UCSD-AML1 (cell line): Measurements from ENCODE around the gene ZNF775.

Source experiments
- DNase-seq: peaks from one replicate; lab custom pipeline; 2025; ENCODE audit not compliant: unreplicated experiment; lab: John Stamatoyannopoulos, UW

The ZNF775 gene

DNA sequence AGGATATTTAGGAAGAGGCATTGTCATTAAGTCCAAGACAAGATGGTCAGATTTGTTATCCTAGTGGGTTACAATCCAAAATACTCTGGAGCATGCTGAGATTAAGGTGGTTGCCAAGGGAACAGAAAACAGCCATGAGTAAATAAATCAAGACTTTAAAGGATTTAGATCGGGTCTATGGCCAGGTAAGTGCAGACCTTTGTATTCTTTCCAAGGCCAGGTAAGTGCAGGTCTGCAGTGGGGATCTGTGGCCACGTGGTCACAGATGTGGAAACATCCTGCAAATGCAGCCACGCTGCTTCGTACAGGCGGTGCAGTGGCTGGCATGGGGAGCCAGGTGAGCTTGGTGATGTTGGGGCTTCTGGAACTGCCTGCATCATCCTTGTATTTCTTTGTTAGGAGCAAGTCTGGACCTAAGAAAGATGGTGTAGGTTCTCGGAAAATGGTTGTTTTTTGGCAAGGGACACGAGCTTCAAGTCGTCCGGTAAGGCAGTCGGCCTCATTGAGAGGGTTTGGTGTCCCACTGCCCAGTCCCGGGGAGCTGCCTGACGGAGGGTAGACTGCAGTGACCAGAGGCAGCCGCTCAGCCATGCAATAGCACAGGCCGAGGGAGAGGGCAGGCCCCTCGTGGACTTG is 21.8 kb downstream of the ZNF775 start:
- DNase-seq = no peak

GRCh38 chr7:150401424-150401790 is 22.3 kb downstream of the ZNF775 start:
- DNase-seq = no peak

DNA sequence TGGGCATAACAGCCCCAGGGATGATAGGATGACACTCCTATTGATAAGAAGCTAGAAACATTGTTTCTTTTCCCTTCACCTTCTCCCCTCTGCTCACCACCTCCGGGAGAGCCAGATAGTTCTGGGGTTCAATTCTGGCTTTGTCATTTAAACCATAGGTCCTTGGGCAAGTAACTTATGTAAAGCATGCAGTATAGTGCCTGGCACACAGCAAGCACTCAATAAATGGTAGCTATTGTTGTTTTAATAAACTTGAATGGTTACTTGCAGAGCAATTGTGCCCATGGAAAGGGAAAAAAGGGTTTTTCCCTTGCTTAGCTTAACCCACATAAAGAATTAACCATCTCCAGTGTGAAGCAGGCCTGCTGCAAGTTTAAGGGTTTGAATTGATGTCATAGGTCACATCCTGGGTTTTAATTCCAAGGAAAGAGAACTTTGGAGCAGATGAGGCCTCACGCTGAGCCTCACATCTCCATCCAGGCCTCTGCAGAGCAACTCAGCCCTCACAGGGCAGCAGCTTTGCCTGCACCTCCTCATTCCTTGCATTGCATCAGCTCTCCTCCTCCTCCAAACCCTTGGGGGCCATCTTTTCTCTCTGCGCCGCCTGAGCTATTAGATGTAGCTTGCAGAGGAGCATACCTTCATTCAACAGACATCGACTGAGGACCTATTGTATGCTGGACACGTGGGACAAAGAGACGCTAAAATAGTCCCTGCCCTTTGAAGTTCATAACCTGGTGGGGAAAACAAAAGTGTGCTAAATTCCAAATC is 22.9 kb downstream of the ZNF775 start:
- DNase-seq = no peak

- no peak for DNase-seq
Measured at GRCh38 chr7:150402671-150403321, 23.7 kb downstream of the ZNF775 start.

DNA sequence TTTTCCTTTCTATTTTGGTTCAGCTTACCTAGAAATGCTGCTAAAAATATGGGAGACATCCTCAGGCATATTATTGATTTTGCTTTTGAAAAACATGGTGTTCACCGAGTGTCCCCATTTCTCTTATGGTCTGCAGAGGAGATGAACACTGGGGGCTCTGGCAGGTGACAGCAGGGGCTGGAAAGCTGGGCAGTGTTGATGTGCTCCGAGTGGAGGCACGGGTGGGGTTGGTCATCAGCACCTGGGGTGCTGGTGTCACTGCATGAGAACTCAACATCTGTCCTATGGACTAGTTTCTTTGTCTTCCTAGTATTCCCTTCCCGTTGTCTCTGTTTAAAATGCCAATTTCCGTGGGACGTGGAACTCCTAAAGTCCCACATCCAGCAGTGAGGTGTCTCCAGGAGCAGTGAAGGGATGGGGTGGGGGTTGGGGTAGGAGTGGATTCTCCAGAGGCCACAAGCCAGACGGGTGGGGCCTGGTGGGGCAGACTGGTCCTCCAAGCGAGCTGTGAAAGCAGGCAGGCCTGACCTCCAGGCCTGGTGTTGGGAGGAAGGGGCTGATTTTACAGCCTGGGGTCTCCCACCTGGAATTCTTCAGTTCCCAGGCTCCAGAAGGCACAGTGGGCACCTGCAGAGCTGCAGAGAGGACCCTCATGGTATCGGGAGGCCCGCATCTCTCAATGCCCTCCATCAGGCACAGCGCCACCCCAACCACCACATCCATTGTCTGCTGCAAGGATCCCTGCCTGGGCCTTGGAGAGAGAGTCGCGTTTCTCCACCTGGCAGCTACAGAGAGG is 24.4 kb downstream of the ZNF775 start:
- no peak for DNase-seq

DNA sequence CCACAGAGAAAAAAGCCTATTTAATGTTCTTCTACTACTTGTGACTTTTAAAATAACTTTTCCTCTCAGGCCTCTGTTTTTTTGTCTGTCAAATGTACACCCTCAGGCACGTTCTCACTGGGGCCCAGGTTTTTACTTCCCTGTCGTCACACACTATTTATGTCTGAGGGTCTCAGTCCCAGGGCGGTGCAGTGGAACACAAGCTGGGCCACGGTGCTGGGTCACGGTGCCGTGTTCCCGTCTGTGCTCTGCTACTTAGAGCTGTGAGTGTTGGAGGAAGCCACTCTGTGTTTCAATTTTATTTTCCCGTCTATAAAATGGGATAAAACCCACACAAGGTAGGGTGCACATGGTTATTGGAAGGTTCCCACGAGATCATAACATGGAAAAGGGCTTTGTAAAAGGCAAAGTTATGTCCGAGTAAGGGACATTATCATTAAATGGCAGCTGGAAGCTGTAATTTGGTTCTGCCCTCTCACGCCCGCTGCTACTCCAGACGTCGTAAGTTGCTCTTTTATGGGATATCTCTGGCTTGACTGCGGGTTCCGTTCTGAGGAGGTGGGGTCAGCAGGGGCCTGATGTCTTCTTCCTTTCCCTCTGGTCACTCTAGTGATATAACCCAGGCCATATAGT is 25.2 kb downstream of the ZNF775 start:
- DNase-seq = no peak

GRCh38 chr7:150404805-150405583 is 25.9 kb downstream of the ZNF775 start:
- DNase-seq = peak; percentile 83

DNA sequence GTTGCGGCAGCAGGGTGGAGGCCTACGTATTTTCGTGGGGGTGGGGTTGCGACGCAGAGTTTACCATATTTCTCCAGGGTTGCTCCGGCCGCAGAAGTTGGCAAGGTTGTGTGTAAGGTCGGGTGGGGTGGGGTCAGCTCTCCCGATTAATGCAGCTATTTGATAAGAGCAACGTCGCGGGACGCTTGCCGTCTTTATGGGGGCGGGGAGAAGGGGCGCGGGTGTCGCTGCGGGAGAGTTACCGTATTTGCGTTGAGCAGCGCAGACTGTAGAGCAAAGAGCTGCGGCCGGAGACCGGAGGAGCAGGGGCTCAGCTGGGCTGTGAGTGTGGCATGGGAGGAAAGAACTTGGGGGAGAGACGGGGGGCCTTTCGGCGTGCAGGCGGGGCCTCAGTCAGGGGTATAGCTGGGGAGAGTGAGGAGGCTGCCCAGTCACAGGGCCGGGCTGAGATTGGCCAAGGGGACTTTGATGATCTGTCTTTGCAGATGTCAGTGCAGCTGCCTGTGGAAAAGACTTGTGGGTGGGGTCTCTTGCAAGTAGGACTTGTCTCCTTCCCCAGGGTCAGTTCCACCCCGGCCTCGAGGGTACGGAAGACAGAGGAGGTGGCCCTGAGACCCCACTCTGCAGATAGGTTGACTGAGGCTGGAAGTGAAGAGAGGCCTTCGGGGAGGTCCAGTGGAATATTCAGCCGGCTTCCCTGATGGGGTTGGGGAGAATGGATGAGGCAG is 26.6 kb downstream of the ZNF775 start:
- DNase-seq = no peak

DNA sequence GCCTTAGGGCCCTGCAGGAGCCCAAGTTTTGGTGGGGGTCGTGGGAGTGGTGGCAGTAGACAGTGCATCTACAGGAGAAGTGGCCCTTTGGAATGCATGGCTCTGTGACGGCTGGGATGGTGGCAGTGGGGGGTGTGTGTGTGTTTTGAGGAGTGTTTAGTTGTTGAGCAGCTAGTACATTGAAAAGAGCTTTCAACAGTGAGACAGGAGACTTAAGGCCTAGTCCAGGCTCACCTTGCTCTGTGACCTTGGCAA is 27.1 kb downstream of the ZNF775 start:
- DNase-seq = no peak

- DNase-seq = no peak
Measured at GRCh38 chr7:150406567-150407421, 27.7 kb downstream of the ZNF775 start.

DNA sequence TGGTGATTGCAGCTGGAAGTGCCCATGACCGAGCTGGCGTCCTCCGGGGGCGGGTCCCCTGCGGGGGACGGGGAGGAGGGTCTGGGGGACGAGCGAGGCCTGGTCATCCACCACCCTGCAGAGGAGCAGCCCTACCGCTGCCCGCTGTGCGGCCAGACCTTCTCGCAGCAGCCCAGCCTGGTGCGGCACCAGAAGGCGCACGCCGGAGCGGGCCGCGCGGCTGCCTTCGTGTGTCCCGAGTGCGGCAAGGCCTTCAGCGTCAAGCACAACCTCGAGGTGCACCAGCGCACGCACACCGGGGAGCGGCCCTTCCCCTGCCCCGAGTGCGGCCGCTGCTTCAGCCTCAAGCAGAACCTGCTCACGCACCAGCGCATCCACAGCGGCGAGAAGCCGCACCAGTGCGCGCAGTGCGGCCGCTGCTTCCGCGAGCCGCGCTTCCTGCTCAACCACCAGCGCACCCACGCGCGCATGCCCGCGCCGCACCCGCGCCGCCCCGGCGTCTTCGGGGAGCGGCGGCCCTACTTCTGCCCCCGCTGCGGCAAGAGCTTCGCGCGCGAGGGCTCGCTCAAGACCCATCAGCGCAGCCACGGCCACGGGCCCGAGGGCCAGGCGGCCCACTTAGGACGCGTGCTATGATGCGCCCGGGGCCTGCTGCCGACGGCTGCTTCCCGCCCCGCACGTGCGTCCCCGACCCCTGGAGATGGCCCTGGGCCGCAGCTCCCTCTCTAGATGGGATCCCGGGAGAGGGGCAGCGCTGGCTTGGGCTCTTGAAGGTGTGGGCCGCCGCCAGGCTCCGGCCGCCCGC is 28.7 kb downstream of the ZNF775 start:
- no peak for DNase-seq

DNA sequence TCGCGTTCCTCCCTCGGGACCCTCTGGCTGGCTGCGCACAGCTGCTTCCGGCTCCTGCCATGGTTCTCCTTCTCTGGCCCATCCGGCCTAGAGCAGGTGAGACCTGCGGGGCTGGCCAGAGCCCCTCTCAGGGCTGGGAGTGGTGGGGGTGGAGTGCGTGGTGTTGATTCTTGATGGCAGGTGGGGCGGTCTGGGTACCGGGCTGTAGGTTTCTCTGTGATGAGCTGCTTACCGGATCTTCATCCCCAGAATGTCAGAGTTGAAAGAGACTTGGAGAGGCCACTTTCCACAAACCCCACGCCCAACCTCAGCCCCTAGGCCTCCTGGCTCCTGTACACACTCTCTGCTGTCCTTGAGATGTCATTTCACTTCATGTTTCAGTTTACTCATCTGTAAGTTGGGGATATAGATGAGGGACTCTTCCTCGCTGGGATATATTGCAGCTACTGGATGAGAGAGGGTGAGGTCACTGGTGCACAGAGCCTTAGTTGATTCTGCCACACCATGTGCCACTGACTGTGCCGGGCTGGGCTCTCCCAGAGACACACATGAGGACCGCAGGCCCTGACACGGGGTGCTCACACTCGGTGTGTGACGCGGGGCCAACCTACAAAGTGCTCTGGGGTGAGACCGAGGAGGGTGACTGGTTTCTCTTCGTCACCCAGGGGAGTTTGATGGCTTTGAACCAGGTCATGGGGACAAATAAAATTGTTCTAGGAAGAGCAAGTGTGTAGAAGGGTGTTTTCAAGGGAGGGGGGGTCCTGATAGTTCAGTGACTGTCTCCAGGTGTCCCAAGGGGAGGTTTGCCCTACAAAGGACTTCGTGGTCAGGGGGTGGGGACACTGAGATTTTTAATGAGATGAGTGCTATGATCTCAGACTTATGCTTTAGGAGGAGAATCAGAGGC is 29.5 kb downstream of the ZNF775 start:
- no peak for DNase-seq

DNA sequence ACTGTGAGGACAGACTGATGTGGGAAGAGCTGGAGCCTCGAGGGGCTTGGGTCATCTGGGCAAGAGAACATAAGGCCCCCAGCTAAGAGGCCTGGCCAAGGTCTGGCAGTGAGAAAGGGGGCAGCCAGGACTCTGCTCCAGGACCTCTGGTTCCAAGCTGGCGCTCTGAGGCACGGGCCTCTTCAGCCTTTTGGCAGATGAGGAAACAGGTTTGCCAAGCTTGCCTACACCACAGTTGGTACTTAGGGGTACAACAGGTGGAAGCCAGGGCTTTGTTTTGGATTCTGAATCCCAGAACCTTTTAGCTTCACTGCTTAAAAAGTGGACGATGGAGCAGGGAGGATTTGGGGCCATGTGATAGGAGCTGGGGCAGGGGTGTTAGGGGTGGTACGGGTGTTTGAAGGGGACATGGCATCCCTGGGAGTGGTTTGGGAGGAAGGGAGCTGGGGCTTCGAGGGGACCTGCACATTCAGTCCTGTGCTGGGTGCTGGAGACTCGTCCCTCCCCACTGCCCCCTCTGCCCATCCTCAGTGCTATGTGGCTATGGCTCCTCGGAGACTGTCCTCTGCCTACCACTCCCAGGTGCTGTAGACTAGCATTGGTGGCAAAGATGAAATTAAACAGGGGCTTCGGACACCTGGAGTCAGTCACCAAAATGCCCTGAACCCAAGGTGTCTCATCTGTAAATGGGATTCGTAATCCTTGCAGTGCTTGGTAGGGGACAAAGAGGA is 30.3 kb downstream of the ZNF775 start:
- no peak for DNase-seq

DNA sequence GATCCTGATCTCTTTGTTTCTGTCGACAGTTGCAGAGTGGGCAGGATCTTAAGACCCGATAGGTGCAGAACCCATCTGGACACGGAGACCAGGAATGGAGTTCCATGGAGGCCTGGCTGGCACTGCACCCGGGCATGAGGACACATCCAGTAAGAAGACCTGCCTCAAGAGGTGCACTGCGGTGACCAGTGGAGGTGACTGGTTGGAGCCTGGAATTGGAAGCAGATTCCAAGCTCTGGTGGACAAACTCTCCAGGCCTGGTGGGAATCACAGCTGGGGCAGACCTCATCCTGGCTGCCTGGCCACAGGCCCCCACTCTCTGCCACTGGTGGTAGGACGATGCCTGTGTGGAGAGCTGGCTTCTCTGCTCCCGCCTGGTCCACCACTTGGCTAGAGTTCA is 31.0 kb downstream of the ZNF775 start:
- no peak for DNase-seq

DNA sequence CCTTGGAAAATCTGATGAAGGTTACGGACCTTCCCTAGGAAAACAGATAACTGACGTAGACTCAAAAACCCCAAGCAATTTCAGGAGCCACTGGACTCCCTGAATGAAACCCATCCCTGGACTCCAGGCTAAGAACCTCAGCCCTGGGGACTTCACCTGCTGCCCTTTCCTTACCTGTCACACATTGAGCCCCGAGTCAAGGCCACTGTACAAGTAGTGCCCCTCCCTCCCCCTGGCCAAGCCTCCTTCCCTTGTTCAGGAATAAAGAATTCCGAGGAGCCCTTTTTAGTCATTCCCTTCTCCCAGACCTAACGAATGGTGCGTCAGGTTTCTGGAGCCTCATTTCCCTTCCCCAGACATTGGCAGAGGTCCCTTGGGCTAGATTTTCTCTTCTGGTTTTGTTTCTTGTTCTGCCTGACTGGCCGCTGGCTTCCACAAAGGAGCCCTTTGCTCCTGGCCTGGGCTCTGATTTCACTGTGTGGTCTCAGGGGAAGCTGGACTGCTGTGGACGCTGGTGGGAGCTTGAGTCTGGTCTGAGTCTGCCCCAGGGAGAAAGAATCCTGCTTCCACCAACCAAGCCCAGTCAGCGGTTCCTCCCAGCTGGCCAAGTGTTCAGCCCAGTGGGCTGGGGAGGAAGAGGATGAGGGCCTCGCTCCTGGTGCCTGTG is 31.7 kb downstream of the ZNF775 start:
- no peak for DNase-seq

GRCh38 chr7:150411606-150412005 is 32.5 kb downstream of the ZNF775 start:
- DNase-seq = no peak
